DOHH2 (cell line): ENCODE results near the gene PCDH17.

Experiments
- H3F3A ChIP-seq: fragments of 200-600 bp; sonication (generic), shearing (Covaris generic); 2 replicates; pipeline ENCODE4 v1.6.0; 2016; ENCODE audit warnings: antibody characterized with exemption, mild to moderate bottlenecking; ENCODE audit not compliant: control insufficient read depth, insufficient read depth
- H3K27ac ChIP-seq: fragments of 200-600 bp; sonication (generic); 2 replicates; pipeline ENCODE4 v1.5.1; 2014; ENCODE audit warnings: low read depth, mild to moderate bottlenecking, low read length, moderate library complexity
- H3K27me3 ChIP-seq: fragments of 200-600 bp; sonication (generic); 2 replicates; pipeline ENCODE4 v1.6.1; 2014; ENCODE audit warnings: mild to moderate bottlenecking, low read length, mixed read lengths; ENCODE audit not compliant: control insufficient read depth
- H3K36me3 ChIP-seq: fragments of 200-600 bp; sonication (generic); 2 replicates; pipeline ENCODE4 v1.6.1; 2014; ENCODE audit warnings: mild to moderate bottlenecking, low read length, moderate library complexity, mixed read lengths; ENCODE audit not compliant: control insufficient read depth
- H3K4me1 ChIP-seq: fragments of 200-600 bp; sonication (generic); 2 replicates; pipeline ENCODE4 v1.6.1; 2014; ENCODE audit warnings: mild to moderate bottlenecking, low read length, mixed read lengths; ENCODE audit not compliant: control insufficient read depth
- H3K4me2 ChIP-seq: fragments of 200-600 bp; sonication (generic); 2 replicates; pipeline ENCODE4 v1.6.0; 2014; ENCODE audit warnings: mild to moderate bottlenecking, low read length, moderate library complexity
- H3K4me3 ChIP-seq: fragments of 200-600 bp; sonication (generic); 2 replicates; pipeline ENCODE4 v1.5.1; 2014; ENCODE audit warnings: mild to moderate bottlenecking, low read length, mixed read lengths
- H3K79me2 ChIP-seq: fragments of 200-600 bp; sonication (generic); 2 replicates; pipeline ENCODE4 v1.6.1; 2014; ENCODE audit warnings: mild to moderate bottlenecking, low read length, mixed read lengths; ENCODE audit not compliant: control insufficient read depth
- H3K9me2 ChIP-seq: fragments of 200-600 bp; sonication (generic); replicated peaks from 2 replicates; pipeline ENCODE4 v1.6.1; 2014; ENCODE audit warnings: mild to moderate bottlenecking, low read length, mixed read lengths; ENCODE audit not compliant: control insufficient read depth
- H3K9me3 ChIP-seq: fragments of 200-600 bp; sonication (generic); 2 replicates; pipeline ENCODE4 v1.6.1; 2014; ENCODE audit warnings: antibody characterized with exemption, low read length, mixed read lengths; ENCODE audit not compliant: control insufficient read depth, insufficient read depth
- H4K20me1 ChIP-seq: fragments of 200-600 bp; sonication (generic); 2 replicates; pipeline ENCODE4 v1.6.0; 2014; ENCODE audit warnings: low read depth, mild to moderate bottlenecking, antibody characterized with exemption, low read length, moderate library complexity; ENCODE audit not compliant: control insufficient read depth, insufficient read depth
- CTCF ChIP-seq: fragments of 200-600 bp; sonication (generic); IDR thresholded peaks from one replicate; pipeline ENCODE4 v1.5.1; 2014; ENCODE audit warnings: antibody characterized with exemption, mild to moderate bottlenecking, low read depth, low read length; ENCODE audit not compliant: poor library complexity, severe bottlenecking
- EZH2phosphoT487 ChIP-seq: fragments of 200-600 bp; sonication (generic); IDR thresholded peaks from 2 replicates; pipeline ENCODE4 v1.6.1; 2017; ENCODE audit warnings: borderline replicate concordance, mild to moderate bottlenecking, antibody characterized with exemption, low read length, moderate library complexity, mixed read lengths

Gene PCDH17

DNA sequence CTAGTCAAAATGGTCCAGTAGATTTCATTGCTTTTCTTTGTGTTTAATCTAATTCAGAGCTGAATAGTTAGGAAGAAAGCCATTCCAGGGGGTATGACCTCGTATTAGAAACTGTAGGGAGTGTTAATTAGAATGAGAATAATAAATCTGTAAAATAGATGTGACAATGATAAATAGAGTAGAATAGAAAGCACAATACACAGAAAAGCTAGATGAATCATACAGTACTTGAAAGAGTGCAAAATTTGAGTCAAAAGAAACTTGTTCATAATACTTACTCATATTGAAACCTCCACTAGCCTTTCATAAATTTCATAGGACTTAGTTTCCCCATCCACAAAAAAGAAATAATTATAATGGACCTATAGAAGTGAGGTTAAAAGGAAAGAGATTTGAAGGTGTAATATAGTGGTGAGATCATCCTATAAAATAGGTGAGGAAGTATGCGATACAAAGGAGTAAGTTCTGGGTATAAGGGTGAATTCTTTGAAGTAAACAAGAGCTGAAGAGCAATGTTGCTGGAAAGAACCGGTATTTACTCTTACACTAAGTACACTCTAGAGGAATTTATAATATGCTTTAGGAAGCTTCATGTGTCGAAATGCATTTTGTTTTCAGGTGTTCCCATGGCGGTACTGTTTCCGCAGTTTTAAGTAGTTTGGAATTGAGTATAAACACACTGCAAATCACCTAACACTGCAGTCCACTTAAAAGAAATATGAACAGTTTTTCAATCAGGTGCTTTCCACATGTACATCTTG, 21.9 kb downstream of the PCDH17 start:
- H3K36me3 ChIP-seq: no peaks in the 10 kb centered on the region
- H3K27me3 ChIP-seq: no peaks in the 10 kb centered on the region
- H3K27ac ChIP-seq: no peak overlapping the region
- H3K4me3 ChIP-seq: no peak overlapping the region
- no peaks in the 10 kb centered on the region for H3K9me3 ChIP-seq
- no peaks in the 10 kb centered on the region for H3K9me2 ChIP-seq
- TF ChIP-seq EZH2phosphoT487 (no peak), CTCF (no peak)
- no peaks in the 10 kb centered on the region for H3K79me2 ChIP-seq
- no peak overlapping the region for H3K4me2 ChIP-seq
- no peaks in the 10 kb centered on the region for H4K20me1 ChIP-seq
- H3K4me1 ChIP-seq: no peaks in the 10 kb centered on the region
- no peaks in the 10 kb centered on the region for H3F3A ChIP-seq

- no peak overlapping the region for H3K4me2 ChIP-seq
- no peak overlapping the region for H3K4me3 ChIP-seq
- no peaks in the 10 kb centered on the region for H3K9me2 ChIP-seq
- TF ChIP-seq CTCF (no peak), EZH2phosphoT487 (no peak)
- no peaks in the 10 kb centered on the region for H4K20me1 ChIP-seq
- H3K4me1 ChIP-seq: no peaks in the 10 kb centered on the region
- H3K36me3 ChIP-seq: no peaks in the 10 kb centered on the region
- H3K79me2 ChIP-seq: no peaks in the 10 kb centered on the region
- H3K27me3 ChIP-seq: no peaks in the 10 kb centered on the region
- H3F3A ChIP-seq: no peaks in the 10 kb centered on the region
- no peaks in the 10 kb centered on the region; the same call in 1 of the 2 replicates for H3K9me3 ChIP-seq
- H3K27ac ChIP-seq: no peak overlapping the region
These were observed 33.9 kb downstream of the PCDH17 start for GRCh38 chr13:57665481-57665880.

- no peak overlapping the region for H3K4me3 ChIP-seq
- H3K36me3 ChIP-seq: no peaks in the 10 kb centered on the region
- H4K20me1 ChIP-seq: no peaks in the 10 kb centered on the region
- H3K4me2 ChIP-seq: no peak overlapping the region
- no peaks in the 10 kb centered on the region for H3K79me2 ChIP-seq
- H3K9me2 ChIP-seq: no peaks in the 10 kb centered on the region
- H3F3A ChIP-seq: no peaks in the 10 kb centered on the region
- no peaks in the 10 kb centered on the region for H3K27me3 ChIP-seq
- no peaks in the 10 kb centered on the region for H3K4me1 ChIP-seq
- TF ChIP-seq EZH2phosphoT487: no peak
- no peak for TF ChIP-seq CTCF
- no peak overlapping the region for H3K27ac ChIP-seq
- no peaks in the 10 kb centered on the region; the same call in 1 of the 2 replicates for H3K9me3 ChIP-seq
These were observed 34.8 kb downstream of the PCDH17 start for GRCh38 chr13:57666131-57666953.
